Activated T-helper 1 cell treated with anti-CD3 and anti-CD28 coated beads, Interleukin-12 subunit alpha, Interleukin-12 subunit beta, Interleukin-2, Interleukin-4 antibody, amounts not matched to agents 30 ng/mL and 10 ng/mL and 1 ng/mL, durations not matched to agents 14 hours and 24 hours and 36 hours (primary cell): Measurements from ENCODE around the gene POLR1E. TPM values are rescaled to one million over a fixed set of nuclear protein-coding genes. Genes with fewer than 3 reads are reported as not detected.
"Not testable (repeated sequence)": the region's sequence is repeated elsewhere in the genome, so short reads cannot be mapped to it uniquely, and the experiment has no call there.

Source experiments
- DNase-seq: peaks from one replicate; pipeline ENCODE4 v3.0.0; 2021; ENCODE audit warnings: low spot score
- H3K27ac Mint-ChIP-seq: one replicate; pipeline ENCODE4 v1.8.0; 2021; ENCODE audit warnings: mild to moderate bottlenecking, mixed read lengths
- H3K27me3 Mint-ChIP-seq: one replicate; pipeline ENCODE4 v1.8.0; 2022; ENCODE audit warnings: mild to moderate bottlenecking, moderate library complexity, mixed read lengths; ENCODE audit not compliant: insufficient read depth
- H3K36me3 Mint-ChIP-seq: one replicate; pipeline ENCODE4 v1.8.0; 2021; ENCODE audit warnings: low read depth, mixed read lengths
- H3K4me1 Mint-ChIP-seq: one replicate; pipeline ENCODE4 v1.8.0; 2021; ENCODE audit warnings: low read depth, mixed read lengths
- H3K4me3 Mint-ChIP-seq: one replicate; pipeline ENCODE4 v1.8.0; 2021; ENCODE audit warnings: mild to moderate bottlenecking, moderate library complexity, mixed read lengths
- H3K9me3 Mint-ChIP-seq: one replicate; pipeline ENCODE4 v1.8.0; 2021; ENCODE audit warnings: mixed read lengths
- intact Hi-C: fragments of 100-400 bp; cut with micrococcal nuclease; formaldehyde crosslinking; loops from one replicate; pipeline ENCODE4 v1.15.1; 2024
- total RNA-seq: library from RNA; stranded (reverse); gene quantifications from 2 replicates; pipeline ENCODE4 v1.2.3, GENCODE V29; 2022

Gene POLR1E
- total RNA-seq, 1 donor from 2014 or later: 61.0 TPM

DNA sequence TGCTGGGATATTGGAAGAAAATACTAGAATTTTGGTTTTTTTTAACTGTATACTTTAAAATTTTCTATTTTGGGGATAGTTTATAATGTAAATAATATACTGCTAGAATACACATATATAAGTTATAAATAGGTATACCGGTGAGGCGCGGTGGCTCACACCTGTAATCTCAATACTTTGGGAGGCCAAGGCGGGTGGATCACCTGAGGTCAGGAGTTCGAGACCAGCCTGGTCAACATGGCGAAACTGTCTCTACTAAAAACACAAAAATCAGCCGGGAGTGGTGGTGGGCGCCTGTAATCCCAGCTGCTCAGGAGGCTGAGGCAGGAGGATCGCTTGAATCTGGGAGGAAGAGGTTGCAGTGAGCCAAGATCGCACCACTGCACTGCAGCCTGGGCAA, 28.7 kb downstream of the POLR1E start:
- H3K27ac Mint-ChIP-seq, H3K27me3 Mint-ChIP-seq, H3K36me3 Mint-ChIP-seq, H3K4me1 Mint-ChIP-seq, H3K9me3 Mint-ChIP-seq, DNase-seq, H3K4me3 Mint-ChIP-seq, intact Hi-C loops: not testable (repeated sequence)

DNA sequence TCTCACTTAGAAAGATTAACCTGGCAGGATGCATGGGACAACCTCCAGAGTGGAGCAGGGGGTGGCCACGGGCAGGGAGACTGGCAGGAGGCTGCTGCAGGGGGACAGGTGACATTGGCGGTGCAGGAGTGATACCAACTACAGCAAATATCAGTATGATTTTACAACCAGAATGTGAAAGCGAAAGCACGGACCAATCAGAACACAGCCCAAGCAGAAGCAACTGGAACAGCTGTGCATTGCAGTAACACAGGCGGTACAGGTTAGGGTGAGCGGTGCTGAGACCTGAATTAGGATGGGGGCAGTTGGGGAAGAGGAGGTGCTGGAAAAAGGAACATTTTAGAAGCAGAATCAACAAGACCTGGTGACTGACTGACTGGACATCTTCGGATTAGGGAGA, 29.3 kb downstream of the POLR1E start:
- H3K27me3 Mint-ChIP-seq: no peaks in the 10 kb centered on the region
- H3K9me3 Mint-ChIP-seq: no peaks in the 10 kb centered on the region
- intact Hi-C loops: no loop called here
- DNase-seq: no peak
- peaks cover 6% of the 10 kb centered on the region for H3K4me1 Mint-ChIP-seq
- H3K4me3 Mint-ChIP-seq: no peak overlapping the region
- H3K36me3 Mint-ChIP-seq: no peaks in the 10 kb centered on the region
- H3K27ac Mint-ChIP-seq: peak overlapping the region; percentile 36

DNA sequence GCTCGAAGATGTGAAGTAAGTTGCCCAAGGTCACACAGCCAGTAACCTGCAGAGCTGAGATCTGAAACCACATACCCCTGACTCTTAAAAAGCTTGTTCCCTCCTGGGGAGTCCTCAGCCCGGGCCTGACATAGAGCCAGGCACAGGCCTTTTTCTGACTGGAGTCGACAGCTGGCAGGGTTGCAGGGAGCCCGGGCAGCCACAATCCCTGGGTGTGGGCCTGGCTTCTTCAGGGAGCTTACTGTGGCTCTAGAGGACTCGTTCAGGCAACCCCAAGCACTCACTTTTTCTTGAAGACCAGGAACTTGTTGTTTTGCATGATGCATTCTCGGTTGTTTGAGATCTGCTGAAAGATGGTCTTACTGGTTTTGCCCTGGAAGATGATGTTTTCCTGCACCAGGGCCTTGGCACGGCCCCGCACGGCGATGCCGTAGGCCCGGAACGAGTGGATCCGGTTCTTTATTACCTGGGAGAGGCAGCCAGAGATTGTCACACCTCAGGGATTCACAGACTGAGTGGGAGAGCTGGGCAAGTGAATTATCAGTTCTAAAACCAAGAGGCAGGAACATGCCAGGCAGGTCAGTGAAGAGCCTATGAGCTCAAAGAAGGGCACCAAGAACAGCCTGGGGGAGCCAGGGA, 30.0 kb downstream of the POLR1E start:
- Mint-ChIP-seq H3K9me3 (no peaks in the 10 kb centered on the region), H3K27me3 (no peaks in the 10 kb centered on the region), H3K4me1 (peaks cover 6% of the 10 kb centered on the region), H3K27ac (no peak overlapping the region), H3K36me3 (no peaks in the 10 kb centered on the region), H3K4me3 (no peak overlapping the region)
- DNase-seq: no peak
- intact Hi-C loops: no loop called here

DNA sequence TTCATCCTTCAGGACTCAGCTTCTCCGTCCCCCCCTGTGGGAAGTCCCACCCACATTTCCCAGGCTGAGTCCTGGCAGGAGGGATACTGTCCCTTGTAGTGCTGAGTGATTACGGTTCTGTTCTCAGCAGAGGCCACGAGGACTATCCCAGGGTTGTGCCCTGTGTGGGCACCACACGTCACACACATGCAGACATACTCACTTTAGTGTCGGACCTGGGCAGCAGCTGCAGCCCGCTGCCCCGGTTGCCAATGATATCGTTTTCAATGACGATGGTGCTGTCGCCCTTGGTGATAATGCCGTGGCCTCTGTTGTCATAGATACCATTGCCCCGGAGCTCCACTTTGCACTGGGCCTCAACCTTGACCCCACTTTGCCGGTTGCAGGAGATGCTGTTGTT, 32.2 kb downstream of the POLR1E start:
- H3K4me1 Mint-ChIP-seq: peaks cover 6% of the 10 kb centered on the region
- intact Hi-C loops: no loop called here
- no peak overlapping the region for H3K27ac Mint-ChIP-seq
- no peak for DNase-seq
- no peak overlapping the region for H3K4me3 Mint-ChIP-seq
- H3K9me3 Mint-ChIP-seq: no peaks in the 10 kb centered on the region
- H3K36me3 Mint-ChIP-seq: no peaks in the 10 kb centered on the region
- no peaks in the 10 kb centered on the region for H3K27me3 Mint-ChIP-seq

DNA sequence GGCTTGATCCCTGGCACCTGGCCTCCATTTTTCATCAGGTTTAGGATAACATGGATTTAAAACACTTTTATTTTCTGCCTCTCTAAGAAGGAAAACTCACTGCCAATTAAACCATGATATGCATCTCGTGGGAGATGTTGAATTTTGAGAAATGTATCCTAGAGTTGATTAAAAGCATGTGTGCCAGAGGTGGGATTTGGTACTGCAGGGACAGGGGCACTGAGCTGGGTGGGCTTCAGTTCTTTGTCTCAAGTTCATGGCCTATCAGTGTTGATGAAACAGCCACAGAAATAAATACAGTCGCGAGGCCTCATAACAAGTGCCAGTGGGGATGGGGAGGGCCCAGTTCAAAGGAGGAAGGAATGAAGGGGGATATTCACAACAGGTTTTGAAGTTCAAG, 34.9 kb downstream of the POLR1E start:
- Mint-ChIP-seq H3K27me3 (no peaks in the 10 kb centered on the region), H3K36me3 (no peaks in the 10 kb centered on the region), H3K9me3 (no peaks in the 10 kb centered on the region), H3K27ac (no peak overlapping the region), H3K4me1 (no peaks in the 10 kb centered on the region), H3K4me3 (no peak overlapping the region)
- DNase-seq: no peak
- intact Hi-C loops: no loop called here

DNA sequence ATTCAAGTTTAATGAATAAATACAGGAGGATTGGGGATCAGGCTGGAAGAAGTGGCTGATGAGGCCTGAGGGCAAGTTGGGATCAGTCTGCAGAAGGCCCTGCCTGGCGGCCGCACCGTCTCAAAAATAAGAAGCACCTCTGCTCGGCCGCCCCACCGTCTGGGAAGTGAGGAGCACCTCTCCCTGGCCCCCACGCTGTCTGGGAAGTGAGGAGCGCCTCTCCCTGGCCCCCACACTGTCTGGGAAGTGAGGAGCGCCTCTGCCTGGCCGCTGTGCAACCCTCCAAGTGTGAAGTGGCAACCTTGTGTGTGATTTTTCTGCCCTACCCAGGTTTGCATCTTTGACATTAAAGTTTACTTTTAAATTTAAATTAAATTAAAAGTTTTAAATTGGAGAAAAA, 35.4 kb downstream of the POLR1E start:
- H3K36me3 Mint-ChIP-seq: no peaks in the 10 kb centered on the region
- no peaks in the 10 kb centered on the region for H3K27me3 Mint-ChIP-seq
- H3K4me3 Mint-ChIP-seq: no peak overlapping the region
- no peaks in the 10 kb centered on the region for H3K4me1 Mint-ChIP-seq
- H3K9me3 Mint-ChIP-seq: no peaks in the 10 kb centered on the region
- DNase-seq: no peak
- intact Hi-C loops: no loop called here
- H3K27ac Mint-ChIP-seq: no peak overlapping the region

DNA sequence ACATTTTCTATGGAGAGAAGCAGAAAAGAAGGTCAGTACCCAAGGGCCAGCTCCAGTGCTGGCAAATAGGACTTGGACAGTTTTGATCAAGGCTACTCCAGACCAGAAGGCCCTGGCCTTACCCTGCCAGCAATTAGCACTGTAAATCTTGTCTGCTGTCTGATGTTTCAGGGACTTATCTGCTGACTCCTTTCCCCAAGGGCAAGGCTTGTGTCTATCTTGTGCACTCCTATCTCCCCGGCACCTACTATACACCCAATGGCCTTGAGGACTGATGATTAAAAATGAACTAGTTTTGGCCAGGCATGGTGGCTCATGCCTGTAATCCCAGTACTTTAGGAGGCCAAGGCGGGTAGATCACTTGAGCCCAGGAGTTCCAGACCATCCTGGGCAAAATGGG, 37.2 kb downstream of the POLR1E start:
- no peak overlapping the region for H3K27ac Mint-ChIP-seq

DNA sequence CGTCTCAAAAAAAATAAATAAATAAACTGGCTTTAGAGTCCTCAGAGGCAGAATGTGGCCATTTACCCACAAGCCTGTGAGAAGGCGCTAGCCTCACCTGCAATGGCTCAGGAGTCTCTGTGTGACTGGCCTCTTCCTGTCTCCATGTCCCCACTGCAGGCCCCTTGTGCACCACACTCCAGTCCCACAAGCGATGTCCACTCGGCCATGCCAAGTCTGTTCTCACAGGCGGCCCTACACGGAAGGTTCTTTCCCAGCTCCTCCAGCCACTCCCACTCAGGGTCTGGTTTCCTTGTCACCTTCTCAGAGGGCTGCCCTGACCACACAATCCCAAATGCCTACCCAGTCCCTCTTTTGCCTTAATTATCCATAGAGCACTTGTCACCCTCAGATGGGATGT, 38.2 kb downstream of the POLR1E start:
- H3K27ac Mint-ChIP-seq: no peak overlapping the region
- H3K4me1 Mint-ChIP-seq: peaks cover 2% of the 10 kb centered on the region
- no peak for DNase-seq
- no peaks in the 10 kb centered on the region for H3K27me3 Mint-ChIP-seq
- no peak overlapping the region for H3K4me3 Mint-ChIP-seq
- no peaks in the 10 kb centered on the region for H3K36me3 Mint-ChIP-seq
- no peaks in the 10 kb centered on the region for H3K9me3 Mint-ChIP-seq
- intact Hi-C loops: no loop called here

More for the DNA sequence above, 37.2 kb downstream of the POLR1E start:
- Mint-ChIP-seq H3K9me3 (no peaks in the 10 kb centered on the region), H3K27me3 (no peaks in the 10 kb centered on the region), H3K4me3 (no peak overlapping the region), H3K36me3 (no peaks in the 10 kb centered on the region), H3K4me1 (no peaks in the 10 kb centered on the region)
- no peak for DNase-seq
- intact Hi-C loops: no loop called here

DNA sequence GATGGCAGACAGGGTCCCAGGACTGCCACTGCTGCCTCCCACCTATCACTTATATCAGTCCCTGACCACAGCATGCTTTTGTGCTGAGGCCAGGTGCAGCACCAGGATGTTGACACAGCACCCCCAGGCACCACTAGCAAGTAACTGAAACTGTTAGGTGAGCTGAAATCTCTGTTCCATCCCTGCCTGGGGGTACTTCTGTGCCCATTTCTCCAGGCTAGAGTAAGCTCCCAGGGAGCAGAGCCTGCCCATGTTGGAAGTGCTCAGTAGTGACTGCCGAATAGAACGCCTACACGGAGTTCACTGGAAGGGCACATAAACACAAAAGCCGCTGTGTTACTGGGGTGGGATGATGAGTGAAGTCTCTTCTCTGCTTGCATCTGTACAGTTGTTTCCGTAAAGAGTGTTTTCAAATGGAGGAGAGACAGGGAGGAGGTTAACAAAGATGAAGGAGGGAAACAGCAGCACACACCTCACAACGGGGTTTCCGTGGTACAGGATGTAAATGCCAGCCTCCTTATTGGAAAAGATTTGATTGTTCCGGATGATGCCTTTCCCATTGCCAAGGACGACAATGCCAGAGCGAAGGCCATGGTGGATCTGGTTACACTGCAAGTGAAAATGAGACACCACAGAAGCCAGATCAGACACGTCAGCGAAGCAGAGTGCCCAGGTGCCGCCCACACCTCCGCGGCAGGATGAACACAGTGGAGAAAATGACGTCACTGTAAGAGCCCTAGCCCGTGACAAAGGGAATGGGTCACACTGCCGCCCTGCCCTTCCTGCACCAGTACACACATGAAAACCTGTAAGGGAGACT, 43.1 kb downstream of the POLR1E start:
- H3K36me3 Mint-ChIP-seq: no peaks in the 10 kb centered on the region
- peak; percentile 9 for DNase-seq
- intact Hi-C loops: no loop called here
- H3K27me3 Mint-ChIP-seq: no peaks in the 10 kb centered on the region
- H3K27ac Mint-ChIP-seq: peak overlapping the region; percentile 67
- peaks cover 5% of the 10 kb centered on the region for H3K4me1 Mint-ChIP-seq
- H3K4me3 Mint-ChIP-seq: no peak overlapping the region
- H3K9me3 Mint-ChIP-seq: no peaks in the 10 kb centered on the region

DNA sequence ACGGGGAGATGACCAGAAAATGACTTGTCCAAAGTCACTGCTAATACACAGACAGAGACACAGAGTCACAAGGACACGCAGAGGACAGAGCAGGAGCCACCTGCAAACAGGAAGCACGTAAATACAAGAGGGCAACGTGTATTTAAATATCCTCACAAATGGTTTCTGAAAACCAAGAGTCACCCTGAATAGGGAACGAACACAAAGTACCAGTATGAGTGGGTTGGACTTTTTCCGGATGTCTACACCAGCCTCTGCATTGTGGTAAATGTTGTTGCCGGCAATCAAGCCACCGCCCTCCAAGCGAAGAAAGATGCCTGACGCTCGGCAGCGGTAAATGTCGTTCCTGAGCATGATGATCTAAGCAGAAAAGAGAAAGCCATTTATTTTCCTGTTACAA, 46.0 kb downstream of the POLR1E start:
- H3K4me1 Mint-ChIP-seq: peaks cover 5% of the 10 kb centered on the region
- H3K27ac Mint-ChIP-seq: no peak overlapping the region
- H3K36me3 Mint-ChIP-seq: no peaks in the 10 kb centered on the region
- intact Hi-C loops: no loop called here
- no peaks in the 10 kb centered on the region for H3K27me3 Mint-ChIP-seq
- no peaks in the 10 kb centered on the region for H3K9me3 Mint-ChIP-seq
- no peak overlapping the region for H3K4me3 Mint-ChIP-seq
- no peak for DNase-seq

DNA sequence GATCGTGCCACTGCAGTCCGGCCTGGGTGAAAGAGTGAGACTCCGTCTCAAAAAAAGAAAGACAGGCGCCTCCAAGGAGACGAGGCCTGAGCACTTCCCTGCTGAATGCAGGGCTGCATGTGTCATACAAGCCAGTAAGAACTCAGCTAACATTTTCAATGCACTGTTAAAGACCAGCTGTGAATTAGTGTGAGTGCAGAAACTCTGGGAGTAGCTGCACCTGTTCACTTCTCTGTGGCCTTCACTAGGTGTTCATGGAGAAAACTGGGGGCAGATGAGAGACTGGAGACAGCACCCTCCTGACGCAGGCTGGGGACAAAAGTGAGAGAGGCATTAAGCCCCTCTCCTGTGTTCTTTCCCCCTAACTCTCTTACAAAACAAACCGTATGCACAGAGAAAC, 48.7 kb downstream of the POLR1E start:
- H3K27me3 Mint-ChIP-seq: no peaks in the 10 kb centered on the region
- no peak for DNase-seq
- intact Hi-C loops: no loop called here
- no peaks in the 10 kb centered on the region for H3K4me1 Mint-ChIP-seq
- H3K27ac Mint-ChIP-seq: no peak overlapping the region
- H3K4me3 Mint-ChIP-seq: no peak overlapping the region
- H3K36me3 Mint-ChIP-seq: no peaks in the 10 kb centered on the region
- H3K9me3 Mint-ChIP-seq: no peaks in the 10 kb centered on the region

DNA sequence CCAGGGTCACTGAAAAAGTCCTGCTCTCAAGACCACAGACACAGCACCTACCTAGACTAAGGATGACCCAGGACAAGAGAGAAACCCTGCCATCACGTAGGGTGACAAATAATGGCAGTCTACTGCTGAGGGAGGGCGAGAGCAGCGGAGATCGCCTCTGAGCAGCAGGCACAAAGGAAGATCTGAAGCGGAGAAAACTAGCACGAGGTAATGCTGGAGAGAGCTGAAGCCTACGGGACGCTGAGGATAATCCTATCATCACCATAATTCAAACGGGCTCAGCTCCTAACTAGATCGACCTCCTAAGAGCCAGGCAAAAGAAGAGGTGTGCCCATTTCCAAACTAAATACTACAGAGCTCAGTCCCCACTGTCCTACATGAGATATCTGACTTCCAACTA, 49.2 kb downstream of the POLR1E start:
- Mint-ChIP-seq H3K4me3 (no peak overlapping the region), H3K36me3 (no peaks in the 10 kb centered on the region), H3K4me1 (no peaks in the 10 kb centered on the region), H3K9me3 (no peaks in the 10 kb centered on the region), H3K27ac (no peak overlapping the region), H3K27me3 (no peaks in the 10 kb centered on the region)
- intact Hi-C loops: no loop called here
- no peak for DNase-seq

DNA sequence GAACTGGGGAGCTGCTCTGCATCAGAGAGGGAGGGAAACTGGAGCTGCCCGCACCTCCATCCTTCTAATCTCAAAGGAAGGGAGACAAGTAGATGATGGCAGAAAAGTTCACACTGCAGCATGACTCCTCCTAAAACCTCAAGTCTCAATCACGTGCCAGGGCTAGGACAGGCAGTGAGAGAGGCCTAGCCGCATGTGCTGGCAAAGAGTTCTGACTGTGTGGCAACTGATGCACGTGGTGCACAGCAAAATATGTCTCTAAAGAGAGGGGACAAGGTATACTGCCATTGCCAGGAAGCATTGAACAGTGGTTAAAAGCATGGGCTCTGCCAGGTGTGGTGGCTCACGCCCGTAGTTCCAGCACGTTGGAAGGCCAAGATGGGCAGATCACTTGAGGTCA, 52.4 kb downstream of the POLR1E start:
- peaks cover 2% of the 10 kb centered on the region for H3K36me3 Mint-ChIP-seq
- H3K27ac Mint-ChIP-seq: no peak overlapping the region
- no peaks in the 10 kb centered on the region for H3K4me1 Mint-ChIP-seq
- H3K4me3 Mint-ChIP-seq: no peak overlapping the region
- intact Hi-C loops: no loop called here
- H3K27me3 Mint-ChIP-seq: no peaks in the 10 kb centered on the region
- no peak for DNase-seq
- H3K9me3 Mint-ChIP-seq: no peaks in the 10 kb centered on the region
